ENCODE measurements around the gene ELP1. TPM values are rescaled to one million over a fixed set of nuclear protein-coding genes. Genes with fewer than 3 reads are reported as not detected.
"Not testable (repeated sequence)": the region's sequence is repeated elsewhere in the genome, so short reads cannot be mapped to it uniquely, and the experiment has no call there.

ELP1 gene
- total RNA-seq, 1 donor from 2014 or later, result 24.7 TPM

DNA sequence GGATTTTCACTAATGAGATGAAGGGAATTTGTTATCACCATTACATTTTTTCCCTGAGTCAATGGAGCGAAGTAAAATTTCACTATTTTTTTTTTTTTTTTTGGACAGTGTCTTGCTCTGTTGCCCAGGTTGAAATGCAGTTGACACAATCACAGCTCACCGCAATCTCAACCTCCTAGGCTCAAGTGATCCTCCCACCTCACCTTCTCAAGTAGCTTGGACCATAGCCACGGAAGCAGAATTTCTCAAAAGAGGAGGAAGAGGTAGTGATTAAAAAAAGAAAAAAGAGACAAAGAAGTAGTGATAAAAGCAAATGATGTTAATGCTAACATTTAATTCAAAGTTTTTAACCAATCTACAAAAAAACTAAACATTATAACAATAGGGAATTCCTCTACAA lies 29.8 kb downstream of the ELP1 start:
- peaks cover 2% of the 10 kb centered on the region for H3K36me3 ChIP-seq (ENCODE audit: control insufficient read depth, insufficient read depth, low read length)
- no peak overlapping the region for H3K4me3 ChIP-seq (ENCODE audit: low read depth, low read length)
- no peaks in the 10 kb centered on the region for H3K27me3 ChIP-seq (ENCODE audit: control insufficient read depth, insufficient read depth, low read length)
- TF ChIP-seq, protein P1, sequence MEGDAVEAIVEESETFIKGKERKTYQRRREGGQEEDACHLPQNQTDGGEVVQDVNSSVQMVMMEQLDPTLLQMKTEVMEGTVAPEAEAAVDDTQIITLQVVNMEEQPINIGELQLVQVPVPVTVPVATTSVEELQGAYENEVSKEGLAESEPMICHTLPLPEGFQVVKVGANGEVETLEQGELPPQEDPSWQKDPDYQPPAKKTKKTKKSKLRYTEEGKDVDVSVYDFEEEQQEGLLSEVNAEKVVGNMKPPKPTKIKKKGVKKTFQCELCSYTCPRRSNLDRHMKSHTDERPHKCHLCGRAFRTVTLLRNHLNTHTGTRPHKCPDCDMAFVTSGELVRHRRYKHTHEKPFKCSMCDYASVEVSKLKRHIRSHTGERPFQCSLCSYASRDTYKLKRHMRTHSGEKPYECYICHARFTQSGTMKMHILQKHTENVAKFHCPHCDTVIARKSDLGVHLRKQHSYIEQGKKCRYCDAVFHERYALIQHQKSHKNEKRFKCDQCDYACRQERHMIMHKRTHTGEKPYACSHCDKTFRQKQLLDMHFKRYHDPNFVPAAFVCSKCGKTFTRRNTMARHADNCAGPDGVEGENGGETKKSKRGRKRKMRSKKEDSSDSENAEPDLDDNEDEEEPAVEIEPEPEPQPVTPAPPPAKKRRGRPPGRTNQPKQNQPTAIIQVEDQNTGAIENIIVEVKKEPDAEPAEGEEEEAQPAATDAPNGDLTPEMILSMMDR (IDR thresholded peaks at IDR 0.05; ENCODE audit: insufficient read depth, low read length, poor library complexity, severe bottlenecking), result no peak
- no peak for DNase-seq (ENCODE audit: low read depth)

GRCh38 chr9:108903420-108904103 lies 30.4 kb downstream of the ELP1 start:
- H3K36me3 ChIP-seq (ENCODE audit: control insufficient read depth, insufficient read depth, low read length), result peaks cover 2% of the 10 kb centered on the region
- H3K4me3 ChIP-seq (ENCODE audit: low read depth, low read length), result no peak overlapping the region
- DNase-seq (ENCODE audit: low read depth), result no peak
- no peaks in the 10 kb centered on the region for H3K27me3 ChIP-seq (ENCODE audit: control insufficient read depth, insufficient read depth, low read length)
- TF ChIP-seq, protein P1 (IDR thresholded peaks at IDR 0.05; ENCODE audit: insufficient read depth, low read length, poor library complexity, severe bottlenecking), result no peak

- Histone ChIP-seq H3K27me3 (ENCODE audit: control insufficient read depth, insufficient read depth, low read length) (no peaks in the 10 kb centered on the region), H3K36me3 (ENCODE audit: control insufficient read depth, insufficient read depth, low read length) (no peaks in the 10 kb centered on the region), H3K4me3 (ENCODE audit: low read depth, low read length) (no peak overlapping the region)
- DNase-seq (ENCODE audit: low read depth), result no peak
- TF ChIP-seq, protein P1 (IDR thresholded peaks at IDR 0.05; ENCODE audit: insufficient read depth, low read length, poor library complexity, severe bottlenecking), result no peak
Measured at GRCh38 chr9:108900176-108900575, 33.7 kb downstream of the ELP1 start.

DNA sequence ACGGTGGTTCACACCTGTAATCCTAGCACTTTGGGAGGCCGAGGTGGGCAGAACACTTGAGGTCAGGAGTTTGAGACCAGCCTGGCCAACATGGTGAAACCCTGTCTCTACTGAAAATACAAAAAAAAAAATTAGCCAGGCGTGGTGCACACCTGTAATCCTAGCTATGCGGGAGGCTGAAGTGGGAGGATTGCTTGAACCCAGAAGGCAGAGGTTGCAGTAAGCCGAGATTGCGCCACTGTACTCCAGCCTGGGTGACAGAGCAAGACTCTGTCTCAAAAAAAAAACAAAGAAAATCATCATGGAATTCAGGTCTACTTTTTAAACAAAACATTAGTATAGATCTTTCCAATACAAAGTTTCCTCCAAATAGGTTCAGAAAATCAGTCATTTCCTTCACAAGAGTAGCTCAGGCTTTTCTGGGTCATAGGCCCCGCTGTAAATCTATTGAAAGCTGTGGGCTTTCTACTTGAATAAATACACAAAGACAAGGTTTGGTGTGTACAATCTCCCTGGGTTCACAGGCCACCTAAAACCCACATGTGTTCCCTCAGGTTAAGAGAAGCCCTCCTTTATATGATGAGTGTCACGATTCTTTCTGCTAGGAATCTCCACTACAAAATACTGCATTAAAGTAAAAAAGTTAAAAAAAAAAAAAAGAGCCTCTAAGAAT lies 34.8 kb downstream of the ELP1 start:
- H3K27me3 ChIP-seq (ENCODE audit: control insufficient read depth, insufficient read depth, low read length); H3K36me3 ChIP-seq (ENCODE audit: control insufficient read depth, insufficient read depth, low read length); DNase-seq (ENCODE audit: low read depth); H3K4me3 ChIP-seq (ENCODE audit: low read depth, low read length): not testable (repeated sequence)

DNA sequence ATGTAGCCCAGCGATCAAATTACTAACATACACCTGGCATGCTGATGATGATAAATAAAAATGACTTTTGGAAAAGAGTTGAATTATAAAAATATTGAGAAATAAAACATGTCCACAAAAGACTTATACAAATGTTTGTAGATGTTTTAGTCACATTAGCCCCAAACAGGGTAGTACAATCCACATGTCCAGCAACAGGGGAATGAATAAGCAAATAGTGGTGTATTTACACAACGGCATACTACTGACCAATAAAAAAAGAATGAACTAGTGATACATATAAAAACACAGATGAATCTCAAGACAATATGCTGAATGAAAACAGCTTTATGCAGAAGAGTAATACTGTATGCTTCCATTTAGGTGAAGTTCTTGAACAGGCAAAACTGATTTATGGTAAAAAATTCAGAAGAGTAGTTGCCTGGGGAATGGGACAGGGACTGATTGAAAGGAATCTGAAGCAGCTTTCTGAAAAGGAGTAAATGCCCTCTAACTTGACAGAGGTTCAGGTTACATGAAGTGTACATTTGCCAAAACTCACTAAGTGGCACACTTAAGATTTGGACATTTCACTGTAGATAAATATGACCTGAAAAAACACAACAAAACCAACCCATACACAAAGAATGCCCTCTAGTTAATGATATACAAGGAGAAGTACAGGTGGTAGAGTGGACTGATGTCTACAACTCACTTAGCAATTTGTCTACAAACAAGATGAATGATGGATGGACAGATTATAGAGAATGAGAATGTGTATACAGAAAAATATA lies 36.4 kb downstream of the ELP1 start:
- TF ChIP-seq, protein P1 (IDR thresholded peaks at IDR 0.05; ENCODE audit: insufficient read depth, low read length, poor library complexity, severe bottlenecking), result no peak
- Histone ChIP-seq H3K36me3 (ENCODE audit: control insufficient read depth, insufficient read depth, low read length) (no peaks in the 10 kb centered on the region), H3K4me3 (ENCODE audit: low read depth, low read length) (no peak overlapping the region), H3K27me3 (ENCODE audit: control insufficient read depth, insufficient read depth, low read length) (no peaks in the 10 kb centered on the region)
- no peak for DNase-seq (ENCODE audit: low read depth)
